Natural killer cell (primary cell): Measurements from ENCODE around the gene CORO6. TPM values are rescaled to one million over a fixed set of nuclear protein-coding genes. Genes with fewer than 3 reads are reported as not detected.

Experiments
- ATAC-seq, 3 donors: fragments of 150-1000 bp in 2 of 3; fragments of 200-7000 bp in 1 of 3; cut with Tn5 transposase; 1 replicate in 1 of 3; 2 replicates in 2 of 3; pipeline ENCODE4 v1.10.0; 2021; ENCODE audit warnings: mild to moderate bottlenecking in 2 of 3, moderate library complexity in 2 of 3
- DNase-seq, 2 donors: peaks; one replicate each; pipeline versions ENCODE4 v3.0.0 to v3.0.0-alpha.2; 2013 to 2021; ENCODE audit warnings: mixed read lengths in 1 of 2
- H3K27ac ChIP-seq: one replicate; pipeline ENCODE4 v1.5.1; 2013; ENCODE audit warnings: mild to moderate bottlenecking, low read length
- H3K27me3 ChIP-seq: one replicate; pipeline ENCODE4 v1.6.1; 2013; ENCODE audit warnings: low read length; ENCODE audit not compliant: control insufficient read depth, insufficient read depth
- H3K36me3 ChIP-seq: one replicate; pipeline ENCODE4 v1.6.1; 2013; ENCODE audit warnings: low read length; ENCODE audit not compliant: control insufficient read depth, insufficient read depth
- H3K4me1 ChIP-seq: one replicate; pipeline ENCODE4 v1.6.1; 2013; ENCODE audit warnings: low read length; ENCODE audit not compliant: control insufficient read depth, insufficient read depth
- H3K4me3 ChIP-seq: one replicate; pipeline ENCODE4 v1.5.1; 2013; ENCODE audit warnings: low read length
- H3K9me3 ChIP-seq: one replicate; pipeline ENCODE4 v1.6.1; 2013; ENCODE audit warnings: low read length; ENCODE audit not compliant: control insufficient read depth, insufficient read depth
- H3K27ac Mint-ChIP-seq, 2 donors: one replicate each; pipeline ENCODE4 v1.8.0; 2022; ENCODE audit warnings: mild to moderate bottlenecking in 2 of 2, mixed read lengths in 2 of 2, moderate library complexity in 1 of 2
- H3K27me3 Mint-ChIP-seq, 2 donors: one replicate each; pipeline ENCODE4 v1.8.0; 2022; ENCODE audit warnings: low read depth in 2 of 2, mixed read lengths in 2 of 2
- H3K36me3 Mint-ChIP-seq: one replicate; pipeline ENCODE4 v1.8.0; 2022; ENCODE audit warnings: mixed read lengths
- H3K4me1 Mint-ChIP-seq, 2 donors: one replicate each; pipeline ENCODE4 v1.8.0; 2022; ENCODE audit warnings: mixed read lengths in 2 of 2
- H3K4me3 Mint-ChIP-seq: one replicate; pipeline ENCODE4 v1.8.0; 2022; ENCODE audit warnings: mild to moderate bottlenecking, moderate library complexity, mixed read lengths
- H3K9me3 Mint-ChIP-seq, 2 donors: one replicate each; pipeline ENCODE4 v1.8.0; 2022; ENCODE audit warnings: mixed read lengths in 2 of 2
- WGBS: methylation state at CpG from one replicate; pipeline ENCODE4 v1.1.7; 2013; ENCODE audit warnings: missing lambda C conversion rate; ENCODE audit not compliant: insufficient coverage; 5-methylcytosine and 5-hydroxymethylcytosine counted together
- intact Hi-C: fragments of 100-400 bp; cut with micrococcal nuclease; formaldehyde crosslinking; loops from one replicate; pipeline ENCODE4 v1.14.2; 2022
- total RNA-seq, 4 donors: library from RNA; stranded (reverse); fragments of 120-200 nt in 1 of 4; gene quantifications; one replicate each; pipeline versions ENCODE4 v1.2.3 to v1.2.4, GENCODE V29; 2013 to 2022
- TF ChIP-seq, protein P1 (sequence below): fragments of 200-600 bp; IDR thresholded peaks from one replicate; pipeline ENCODE4 v1.8.0; 2022; ENCODE audit warnings: antibody characterized with exemption

Gene CORO6
- total RNA-seq, 3 donors from 2014 or later (not counting 1 experiment from before 2014, with no cell fraction given) = 2.4 to 18.7 (median 3.9) TPM

DNA sequence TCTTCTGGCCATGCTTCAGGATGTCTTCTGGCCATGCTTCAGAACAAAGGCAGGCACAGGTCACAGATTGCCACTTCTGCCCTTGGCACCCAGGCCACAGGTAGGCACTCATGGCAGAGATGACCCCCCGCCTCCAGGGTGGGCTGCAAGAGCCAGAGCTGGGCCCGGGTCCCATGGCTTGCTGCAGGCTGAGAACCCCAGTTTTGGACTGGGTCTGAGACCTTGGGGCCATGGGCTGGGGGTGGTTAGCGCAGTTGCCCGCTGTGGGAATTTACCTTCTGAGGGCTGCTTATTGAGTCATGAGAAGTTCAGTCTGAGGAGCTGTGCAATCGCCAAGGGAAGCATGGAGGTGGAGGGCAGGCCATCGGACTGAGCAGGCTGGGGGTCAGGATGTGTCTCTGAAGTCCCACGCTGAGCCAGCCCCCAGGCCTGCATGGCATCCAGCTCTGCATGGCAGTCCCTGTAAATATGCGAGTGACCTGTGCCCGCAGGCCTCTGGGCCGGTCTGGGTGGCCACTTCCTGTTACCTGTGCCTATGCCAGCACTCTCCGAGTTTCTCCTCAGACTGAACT is 28.1 kb downstream of the CORO6 start:
- Histone ChIP-seq H3K4me3 (no peak overlapping the region), H3K27ac (no peak overlapping the region), H3K36me3 (no peaks in the 10 kb centered on the region), H3K9me3 (no peaks in the 10 kb centered on the region), H3K4me1 (peaks cover 42% of the 10 kb centered on the region), H3K27me3 (peaks cover 3% of the 10 kb centered on the region)
- TF ChIP-seq, protein P1, sequence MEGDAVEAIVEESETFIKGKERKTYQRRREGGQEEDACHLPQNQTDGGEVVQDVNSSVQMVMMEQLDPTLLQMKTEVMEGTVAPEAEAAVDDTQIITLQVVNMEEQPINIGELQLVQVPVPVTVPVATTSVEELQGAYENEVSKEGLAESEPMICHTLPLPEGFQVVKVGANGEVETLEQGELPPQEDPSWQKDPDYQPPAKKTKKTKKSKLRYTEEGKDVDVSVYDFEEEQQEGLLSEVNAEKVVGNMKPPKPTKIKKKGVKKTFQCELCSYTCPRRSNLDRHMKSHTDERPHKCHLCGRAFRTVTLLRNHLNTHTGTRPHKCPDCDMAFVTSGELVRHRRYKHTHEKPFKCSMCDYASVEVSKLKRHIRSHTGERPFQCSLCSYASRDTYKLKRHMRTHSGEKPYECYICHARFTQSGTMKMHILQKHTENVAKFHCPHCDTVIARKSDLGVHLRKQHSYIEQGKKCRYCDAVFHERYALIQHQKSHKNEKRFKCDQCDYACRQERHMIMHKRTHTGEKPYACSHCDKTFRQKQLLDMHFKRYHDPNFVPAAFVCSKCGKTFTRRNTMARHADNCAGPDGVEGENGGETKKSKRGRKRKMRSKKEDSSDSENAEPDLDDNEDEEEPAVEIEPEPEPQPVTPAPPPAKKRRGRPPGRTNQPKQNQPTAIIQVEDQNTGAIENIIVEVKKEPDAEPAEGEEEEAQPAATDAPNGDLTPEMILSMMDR = no peak
- 91% methylated on average over 11 of the region's 11 CpGs for WGBS
- DNase-seq (no peak), ATAC-seq (no peak)
- Mint-ChIP-seq H3K4me3 (peak overlapping the region; percentile 40), H3K36me3 (no peaks in the 10 kb centered on the region), H3K4me1 (peaks cover 9 to 43% of the 10 kb centered on the region in 2 donors), H3K9me3 (no peaks in the 10 kb centered on the region), H3K27ac (no peak overlapping the region), H3K27me3 (peaks cover 8% of the 10 kb centered on the region in 2 donors)
- intact Hi-C loops = no loop called here

DNA sequence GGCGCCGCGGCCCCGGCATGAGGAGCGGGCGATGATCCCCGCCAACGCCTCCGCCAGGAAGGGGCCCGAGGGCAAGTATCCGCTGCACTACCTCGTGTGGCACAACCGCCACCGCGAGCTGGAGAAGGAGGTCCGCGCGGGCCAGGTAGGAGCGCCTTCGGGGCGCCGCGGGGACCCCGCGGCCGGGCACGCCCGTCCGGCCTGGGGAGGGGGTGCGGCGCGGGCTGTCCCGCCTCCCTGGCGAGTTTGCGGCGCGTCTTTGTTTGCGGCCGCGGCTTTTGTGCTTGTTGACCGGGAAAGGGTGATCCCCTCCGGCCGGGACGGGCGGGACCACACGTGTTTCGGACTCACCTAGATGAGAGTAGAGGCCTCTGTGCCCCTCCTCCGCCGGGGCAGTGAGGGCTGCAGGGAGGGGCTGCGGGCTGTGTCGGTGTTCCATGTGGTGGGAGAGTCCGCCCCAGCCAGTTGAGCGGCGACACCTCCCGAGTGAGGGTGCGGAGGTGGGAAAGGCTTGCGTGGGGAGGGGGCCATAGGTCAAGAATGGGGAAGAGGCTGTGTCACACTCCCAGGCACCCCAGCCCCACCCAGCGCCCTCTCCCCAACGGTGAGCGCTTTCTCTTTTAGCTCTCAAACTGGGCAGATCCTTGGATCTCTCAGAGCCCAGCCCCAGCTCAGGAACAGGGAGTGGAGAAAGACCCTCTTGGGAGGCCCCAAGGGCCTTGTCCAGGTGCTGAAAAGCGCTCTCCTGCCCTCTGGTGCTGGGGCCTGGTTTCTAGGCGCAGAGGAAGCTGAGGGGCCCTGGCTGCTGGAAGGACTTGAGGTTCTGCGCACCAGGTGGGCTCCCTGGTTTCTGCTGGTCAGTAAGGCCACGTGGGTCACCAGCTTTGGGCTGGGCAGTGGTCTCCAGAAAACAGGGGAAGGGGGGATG is 28.9 kb downstream of the CORO6 start:
- no peaks in the 10 kb centered on the region for H3K9me3 Mint-ChIP-seq
- intact Hi-C loops = no loop called here
- peaks cover 2% of the 10 kb centered on the region in 2 donors for H3K27me3 Mint-ChIP-seq
- DNase-seq = peak in 1 of 2 donors; percentile 54
- Histone ChIP-seq H3K4me3 (peak overlapping the region; percentile 24), H3K9me3 (no peaks in the 10 kb centered on the region), H3K27me3 (peaks cover 3% of the 10 kb centered on the region), H3K36me3 (no peaks in the 10 kb centered on the region), H3K4me1 (peaks cover 43% of the 10 kb centered on the region), H3K27ac (no peak overlapping the region)
- no peak for ATAC-seq
- 4% methylated on average over 62 of the region's 64 CpGs for WGBS
- TF ChIP-seq, protein P1 = no peak
- peaks cover 9 to 43% of the 10 kb centered on the region in 2 donors for H3K4me1 Mint-ChIP-seq
- peak overlapping the region; percentile 68 for H3K4me3 Mint-ChIP-seq
- no peaks in the 10 kb centered on the region for H3K36me3 Mint-ChIP-seq
- no peak overlapping the region for H3K27ac Mint-ChIP-seq

DNA sequence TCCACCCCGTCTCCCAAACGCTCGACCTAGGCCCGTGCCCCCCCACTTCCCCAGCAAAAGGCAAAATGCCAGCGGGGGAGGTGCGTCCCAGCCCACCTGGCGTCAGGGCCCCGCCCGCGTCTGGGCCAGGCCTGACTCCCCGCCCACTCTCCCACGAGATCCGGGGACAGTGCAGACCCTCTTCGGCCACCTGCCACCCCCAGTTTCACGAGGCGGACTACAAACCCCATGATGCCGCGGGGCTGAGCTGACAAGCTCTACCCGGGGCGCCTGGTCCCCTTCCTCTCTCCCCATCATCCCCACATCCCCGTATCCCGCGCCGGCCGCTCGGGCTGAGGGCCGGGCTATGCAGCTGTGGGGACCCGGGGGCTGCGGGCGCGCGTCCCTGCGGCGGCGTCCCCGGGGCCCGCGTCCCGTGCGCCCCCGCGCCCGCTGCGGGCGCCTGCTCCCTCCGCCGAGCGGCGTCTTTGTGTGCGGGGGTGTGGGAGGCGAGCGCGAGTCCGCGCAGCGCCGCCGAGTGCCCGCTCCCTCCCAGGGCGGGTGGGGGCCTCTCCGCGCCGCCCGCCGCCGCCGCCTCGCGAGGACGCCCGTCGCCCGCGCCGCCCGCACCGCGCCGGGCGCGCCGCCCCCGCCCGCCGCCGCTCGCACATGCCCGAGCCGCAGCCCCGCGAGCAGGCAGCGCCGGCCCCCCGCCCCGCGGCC is 29.7 kb downstream of the CORO6 start, which contains the start of gene ANKRD13B:
TSS of gene ANKRD13B (plus strand) at position 283 of the 702 bp plus-strand sequence. CDS start 490 bp downstream, outside the sequence.
- Histone ChIP-seq H3K27me3 (peaks cover 3% of the 10 kb centered on the region), H3K36me3 (no peaks in the 10 kb centered on the region), H3K4me3 (peak within 1 kb of the TSS; percentile 50), H3K4me1 (peaks cover 51% of the 10 kb centered on the region), H3K9me3 (no peaks in the 10 kb centered on the region), H3K27ac (no peak within 1 kb of the TSS)
- no peaks in the 10 kb centered on the region for H3K27me3 Mint-ChIP-seq
- DNase-seq = peak in 1 of 2 donors; percentile 54
- WGBS = under 1% methylated on average over 96 of the region's 96 CpGs
- peak within 1 kb of the TSS; percentile 77 for H3K4me3 Mint-ChIP-seq
- TF ChIP-seq, protein P1 = no peak
- ATAC-seq = peak in 1 of 3 donors; percentile 4
- no peaks in the 10 kb centered on the region for H3K9me3 Mint-ChIP-seq
- H3K4me1 Mint-ChIP-seq = peaks cover 14 to 52% of the 10 kb centered on the region in 2 donors
- intact Hi-C loops = loop anchor here (1.0 kb wide), 1 partner anchor 22 kb away; no protein-coding TSS in a partner anchor
- H3K36me3 Mint-ChIP-seq = no peaks in the 10 kb centered on the region
- H3K27ac Mint-ChIP-seq = peak within 1 kb of the TSS in 1 of 2 donors; percentile 40
